Occipital lobe (tissue), 2 donors: ENCODE measurements around the gene CCDC33. TPM values are rescaled to one million over a fixed set of nuclear protein-coding genes. Genes with fewer than 3 reads are reported as not detected.

Experiments
- DNase-seq: peaks from one replicate; lab custom pipeline; 2025; lab: John Stamatoyannopoulos, UW
- total RNA-seq: library from RNA; depleted of rRNA; stranded (reverse); fragments of >200 nt; gene quantifications from one replicate; pipeline ENCODE4 v1.2.3, GENCODE V29; 2014

CCDC33 gene
- total RNA-seq, 1 donor from 2014 or later = not detected

DNA sequence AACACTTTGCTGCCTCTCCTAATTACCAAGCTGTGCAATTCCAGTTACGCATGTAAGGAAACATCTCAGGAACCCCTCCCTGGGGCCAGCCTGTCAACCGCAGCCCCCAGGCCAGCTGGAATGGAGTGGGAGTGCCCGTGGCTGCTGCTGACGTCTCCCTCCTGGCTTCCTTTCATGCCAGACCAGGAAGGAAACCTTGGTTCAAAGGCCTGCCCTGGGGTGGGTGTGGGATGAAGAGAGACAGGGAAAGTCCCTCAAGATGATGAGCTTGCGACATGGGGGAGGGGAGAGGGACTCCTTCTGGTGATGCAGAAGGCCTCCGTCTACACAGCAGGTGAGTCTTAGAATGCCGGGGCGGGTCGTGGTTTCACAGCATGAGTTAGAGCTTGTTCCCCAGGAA, 142.7 kb downstream of the CCDC33 start:
- no peak for DNase-seq

DNA sequence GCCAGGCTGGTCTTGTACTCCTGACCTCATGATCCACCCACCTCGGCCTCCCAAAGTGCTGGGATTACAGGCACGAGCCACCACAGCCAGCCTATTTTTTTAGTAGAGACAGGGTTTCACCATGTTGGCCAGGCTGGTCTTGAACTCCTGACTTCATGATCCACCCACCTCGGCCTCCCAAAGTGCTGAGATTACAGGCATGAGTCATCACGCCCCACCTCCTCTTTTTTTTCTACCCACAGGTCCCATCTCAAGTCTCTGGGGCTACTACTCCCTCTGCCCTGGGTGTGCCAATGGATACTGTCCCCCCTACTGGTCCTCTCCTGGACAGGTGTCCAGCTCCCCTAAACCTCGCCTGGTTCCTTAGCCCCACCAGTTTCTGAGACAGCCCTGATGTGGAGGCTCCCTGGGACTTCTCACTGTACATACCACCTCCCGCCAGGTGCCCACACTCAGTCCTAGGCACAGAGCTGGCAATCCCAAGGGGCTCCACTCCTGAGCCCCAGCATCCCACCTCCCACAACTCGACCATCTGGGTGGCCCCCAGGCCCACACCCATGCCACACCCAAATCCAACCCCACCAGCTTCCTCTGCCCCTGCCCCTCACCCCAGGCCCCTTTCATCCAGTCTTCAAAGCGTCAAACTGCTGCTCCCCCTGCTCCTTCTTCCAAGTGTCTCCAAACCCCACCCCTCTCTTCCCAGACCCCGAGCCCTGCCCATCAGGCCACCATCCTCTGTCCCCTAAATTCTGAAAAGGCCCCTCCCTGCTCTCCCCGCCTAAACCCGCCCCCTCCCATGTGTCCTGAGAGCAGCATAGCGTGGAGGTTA, 144.4 kb downstream of the CCDC33 start:
- DNase-seq = no peak

DNA sequence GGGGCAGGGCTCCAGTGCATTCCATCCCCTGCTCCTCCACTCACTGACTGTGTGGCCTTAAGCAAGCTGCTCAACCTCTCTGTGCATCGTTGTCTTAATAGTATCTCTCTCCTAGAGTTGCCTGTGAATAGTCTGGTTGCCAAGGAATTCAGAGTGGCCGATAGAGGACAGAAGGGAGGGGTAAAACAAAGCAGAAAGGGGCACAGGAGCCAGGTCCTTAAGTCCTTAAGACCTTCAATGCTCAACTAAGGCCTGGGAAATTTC, 145.0 kb downstream of the CCDC33 start:
- DNase-seq = no peak

DNA sequence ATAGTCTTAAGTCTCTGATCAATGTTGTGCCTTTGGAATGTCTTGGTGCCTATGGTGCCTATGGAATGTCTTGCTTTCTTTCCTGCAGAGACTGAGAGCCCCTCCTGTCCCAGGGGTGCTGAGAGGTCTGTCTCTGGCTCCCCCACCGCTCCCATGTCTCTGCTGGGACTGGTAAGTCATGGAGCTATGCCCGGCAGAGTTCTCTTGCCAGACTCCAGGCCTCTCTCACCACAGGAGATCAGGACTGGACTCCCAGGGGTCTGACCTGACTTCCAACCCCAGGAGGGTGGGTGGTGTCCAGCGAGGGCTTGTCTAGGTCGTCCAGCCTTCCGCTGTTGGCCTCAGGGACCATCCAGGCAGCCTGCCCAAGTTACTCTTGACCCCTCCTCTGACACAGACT, 145.4 kb downstream of the CCDC33 start:
- DNase-seq = no peak

DNA sequence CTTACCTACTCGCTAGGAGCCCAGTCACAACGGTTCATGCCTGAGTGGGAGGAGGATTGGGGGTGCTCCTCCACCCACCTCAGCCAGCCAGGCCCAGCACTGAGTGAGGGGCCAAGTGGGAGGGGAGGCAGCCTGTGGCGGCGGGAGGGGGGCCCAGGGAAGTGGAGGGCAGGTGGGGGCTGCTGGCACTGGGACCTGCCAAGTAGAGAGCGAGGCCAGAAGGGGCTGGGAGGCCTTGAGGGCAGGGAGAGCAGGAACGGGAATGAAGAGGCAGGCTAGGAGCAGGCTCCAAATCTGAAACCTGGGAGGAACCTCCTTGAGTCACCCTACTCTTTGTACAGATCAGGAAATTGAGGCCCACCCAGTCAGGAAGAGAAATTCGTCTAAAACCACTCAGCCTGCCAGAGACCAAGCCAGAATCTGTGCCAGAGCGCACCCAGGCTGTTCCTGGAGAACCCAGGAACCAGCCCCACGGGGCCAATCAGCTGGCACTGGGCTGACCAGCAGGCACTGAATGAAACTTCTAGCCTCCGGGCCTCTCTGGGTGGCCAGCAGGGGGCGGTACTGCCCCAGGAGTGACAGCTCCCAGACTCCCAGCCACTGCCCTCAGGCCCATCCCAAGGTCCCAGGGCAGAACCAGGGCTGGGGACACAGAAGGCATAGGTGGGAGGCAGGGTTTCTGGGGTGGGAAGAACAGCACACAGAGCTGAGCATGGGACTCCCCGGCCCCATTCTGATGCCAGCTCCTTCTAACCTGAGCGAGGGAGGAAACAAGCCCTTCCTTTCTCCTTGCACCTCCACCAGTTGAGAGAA, 146.1 kb downstream of the CCDC33 start:
- peak; percentile 82 for DNase-seq

DNA sequence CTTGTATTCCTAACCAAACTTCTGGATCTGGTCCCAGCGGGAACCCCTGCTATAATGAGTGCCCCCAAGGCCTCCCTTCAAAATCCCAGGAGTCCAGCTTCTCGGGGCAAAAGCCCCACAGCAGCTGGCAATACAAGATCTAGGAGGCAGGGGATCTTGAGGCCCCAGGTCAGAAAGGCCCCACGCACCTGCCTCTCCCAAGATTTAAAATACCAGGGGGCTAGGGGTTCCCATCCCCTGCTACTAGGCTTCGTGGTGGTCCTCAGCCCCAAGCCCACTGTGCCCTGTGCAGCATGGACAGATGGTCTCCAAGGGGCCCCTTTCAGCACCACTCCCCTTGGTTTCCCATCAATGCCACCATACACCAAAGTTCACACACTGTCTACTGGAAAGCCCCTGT, 147.2 kb downstream of the CCDC33 start:
- DNase-seq = no peak

DNA sequence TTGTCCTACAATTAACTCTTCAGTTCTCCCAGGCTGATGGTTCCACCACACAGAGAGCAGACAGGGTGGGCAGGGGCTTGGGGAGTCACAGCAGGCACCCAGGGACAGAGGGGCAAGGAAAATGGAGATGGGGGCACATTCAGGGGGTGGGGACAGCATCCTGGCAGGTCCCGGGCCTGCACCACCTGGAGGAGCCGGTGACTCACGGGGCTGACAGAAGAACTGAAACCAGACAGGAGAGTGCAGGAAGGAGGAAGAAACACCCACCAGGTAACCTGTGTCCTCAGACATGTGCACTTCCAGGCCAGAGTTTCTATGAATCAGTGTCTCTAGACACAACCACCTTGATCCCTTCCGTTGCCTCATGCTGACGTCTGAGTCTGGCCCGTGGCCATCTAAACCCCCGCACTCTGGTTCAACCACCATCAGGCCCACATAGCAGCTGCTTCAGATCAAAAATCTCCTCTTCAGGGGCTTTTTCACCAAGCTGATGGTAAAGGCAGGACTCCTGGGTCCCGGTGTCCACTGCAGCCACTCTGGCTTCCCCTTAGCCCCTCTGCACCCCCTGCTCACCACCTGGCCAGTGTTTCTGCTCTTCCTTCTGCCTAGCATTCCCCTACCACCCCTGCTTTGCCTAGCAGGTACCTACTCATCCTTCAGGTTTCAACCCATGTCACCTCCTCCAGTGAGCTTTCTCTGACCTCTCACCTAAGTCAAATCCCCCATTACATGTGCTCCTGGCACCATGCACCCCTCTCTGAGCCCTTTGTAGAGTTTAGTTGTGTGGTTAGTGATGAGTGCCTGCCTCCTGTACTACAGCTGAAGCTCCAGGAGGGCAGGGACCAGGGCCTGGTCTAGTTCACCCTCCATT, 147.8 kb downstream of the CCDC33 start:
- no peak for DNase-seq

DNA sequence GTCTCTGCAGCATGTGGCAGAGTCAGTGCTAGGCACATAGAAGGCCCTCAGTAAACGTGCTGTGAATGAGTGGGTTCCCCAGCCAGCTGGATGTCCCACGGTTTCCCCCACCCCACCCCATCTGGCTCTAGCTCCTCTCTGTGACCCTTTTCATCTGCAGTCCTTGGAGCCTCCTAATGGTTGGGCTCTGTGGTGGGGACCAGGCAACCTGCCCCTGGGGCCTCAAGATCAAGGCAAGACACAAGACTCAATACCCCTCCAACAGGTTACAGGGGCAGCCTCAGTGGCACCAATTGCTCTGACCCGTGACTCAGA, 148.4 kb downstream of the CCDC33 start:
- no peak for DNase-seq

DNA sequence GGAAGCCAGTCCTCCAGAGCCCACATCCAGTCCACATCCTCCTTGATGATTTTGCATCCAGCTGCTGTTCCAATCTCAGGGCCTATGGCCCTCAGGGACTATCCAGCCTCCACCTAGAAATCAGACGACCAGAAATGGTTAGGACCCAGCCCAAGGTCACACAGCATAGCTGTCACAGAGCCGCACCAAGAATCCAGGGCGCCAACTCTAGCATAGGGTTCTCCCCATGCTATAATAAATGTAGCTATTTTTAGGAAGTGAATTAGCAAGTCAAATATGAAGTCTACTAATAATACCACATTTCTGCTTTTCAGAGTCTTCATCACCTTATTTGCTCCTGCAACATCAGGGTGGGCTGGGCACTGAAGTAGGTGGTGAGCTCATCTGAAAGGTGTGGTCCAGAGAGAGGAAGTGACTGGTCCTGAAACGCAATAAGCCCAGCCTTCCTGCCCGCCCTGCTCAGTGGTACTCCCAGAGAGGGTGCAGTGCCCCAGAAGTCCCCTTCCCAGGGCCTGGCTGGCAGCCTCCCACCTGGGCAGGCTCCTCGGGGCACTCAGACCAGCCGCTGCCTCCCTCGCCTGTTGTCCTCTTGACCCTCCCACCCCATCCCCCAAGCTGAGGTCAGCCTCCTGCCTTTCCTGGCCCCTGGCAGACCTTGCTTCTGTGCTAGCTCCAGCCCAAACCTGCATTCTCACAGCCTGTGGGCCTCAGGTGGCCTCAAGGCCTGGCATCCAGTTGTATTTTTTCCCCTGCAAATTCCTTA, 148.9 kb downstream of the CCDC33 start:
- DNase-seq = no peak

DNA sequence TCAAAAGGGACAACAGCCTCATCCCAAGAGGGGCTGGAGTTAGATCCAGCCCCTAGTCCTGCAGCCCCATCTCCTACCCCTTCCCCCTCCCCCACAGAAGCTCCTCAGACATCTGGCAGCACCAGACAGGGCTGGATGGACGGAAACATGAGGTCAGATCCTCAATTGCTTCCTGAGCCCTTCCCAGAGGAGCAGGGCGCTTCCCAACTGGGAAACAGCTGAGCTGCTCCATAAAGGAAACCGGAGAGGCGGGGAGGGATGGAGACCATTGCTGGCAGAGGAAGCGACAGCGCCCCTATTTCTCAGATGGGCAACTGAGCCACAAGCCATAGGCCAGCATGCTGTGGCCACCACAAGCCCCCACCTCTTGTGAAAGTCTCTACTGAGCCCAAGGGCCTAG, 149.6 kb downstream of the CCDC33 start:
- DNase-seq = no peak

Other genes starting within 250 kb of the CCDC33 start
- 23.4 TPM for gene STOML1, start 244.0 kb upstream of the CCDC33 start, total RNA-seq
- gene PML, start 241.6 kb upstream of the CCDC33 start, total RNA-seq = 6.4 TPM
- not detected for gene GOLGA6A, start 153.8 kb upstream of the CCDC33 start, total RNA-seq
- 168 TPM for gene ISLR2, start 105.7 kb upstream of the CCDC33 start, total RNA-seq
- gene ISLR, start 62.6 kb upstream of the CCDC33 start, total RNA-seq = 8.9 TPM
- gene STRA6, start 33.5 kb upstream of the CCDC33 start, total RNA-seq = 2.3 TPM
- gene CYP11A1, start 131.3 kb downstream of the CCDC33 start, total RNA-seq = not detected
- 51.5 TPM for gene SEMA7A, start 197.6 kb downstream of the CCDC33 start, total RNA-seq
- gene UBL7, start 224.8 kb downstream of the CCDC33 start, total RNA-seq = 31.2 TPM